ENCODE measurements around the gene MYH16. TPM values are rescaled to one million over a fixed set of nuclear protein-coding genes. Genes with fewer than 3 reads are reported as not detected.
"Not testable (repeated sequence)": the region's sequence is repeated elsewhere in the genome, so short reads cannot be mapped to it uniquely, and the experiment has no call there.

The MYH16 gene
- total RNA-seq, 1 experiment from 2014 or later: 0.51 TPM

DNA sequence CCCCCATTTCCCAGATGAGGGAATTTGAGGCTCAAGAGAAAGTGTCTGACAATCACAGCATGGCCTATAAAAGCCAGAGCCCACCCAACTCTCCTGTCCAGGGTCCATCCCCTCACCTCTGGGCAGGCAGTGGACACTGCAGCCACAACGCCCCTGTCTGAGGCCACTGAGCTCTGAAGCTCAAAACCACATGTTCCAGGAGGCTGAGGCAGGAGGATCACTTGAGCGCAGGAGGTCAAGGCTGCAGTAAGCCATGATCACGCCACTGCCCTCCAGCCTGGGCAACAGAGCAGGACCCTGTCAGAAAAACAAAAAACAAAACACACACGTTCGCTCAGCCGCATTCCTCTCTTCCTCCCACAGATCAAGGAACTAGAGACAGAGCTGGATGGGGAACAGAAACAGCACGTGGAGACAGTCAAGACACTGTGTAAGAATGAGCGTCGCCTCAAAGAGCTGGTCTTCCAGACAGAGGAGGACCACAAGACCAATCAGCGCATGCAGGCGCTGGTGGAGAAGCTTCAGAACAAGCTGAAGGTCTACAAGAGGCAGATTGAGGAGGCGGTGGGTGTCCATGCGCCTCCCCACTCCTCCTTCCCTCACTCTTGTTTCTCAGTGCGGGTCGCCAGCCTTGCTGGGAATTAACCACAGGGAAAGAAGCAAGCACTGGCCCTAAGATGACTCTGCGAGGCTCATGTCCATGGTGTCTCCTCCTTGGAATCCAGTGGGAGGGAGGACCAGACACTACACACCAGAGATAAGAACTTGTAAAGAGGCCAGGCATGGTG lies 33.0 kb downstream of the MYH16 start:
- no peak for DNase-seq (ENCODE audit: low read depth)

DNA sequence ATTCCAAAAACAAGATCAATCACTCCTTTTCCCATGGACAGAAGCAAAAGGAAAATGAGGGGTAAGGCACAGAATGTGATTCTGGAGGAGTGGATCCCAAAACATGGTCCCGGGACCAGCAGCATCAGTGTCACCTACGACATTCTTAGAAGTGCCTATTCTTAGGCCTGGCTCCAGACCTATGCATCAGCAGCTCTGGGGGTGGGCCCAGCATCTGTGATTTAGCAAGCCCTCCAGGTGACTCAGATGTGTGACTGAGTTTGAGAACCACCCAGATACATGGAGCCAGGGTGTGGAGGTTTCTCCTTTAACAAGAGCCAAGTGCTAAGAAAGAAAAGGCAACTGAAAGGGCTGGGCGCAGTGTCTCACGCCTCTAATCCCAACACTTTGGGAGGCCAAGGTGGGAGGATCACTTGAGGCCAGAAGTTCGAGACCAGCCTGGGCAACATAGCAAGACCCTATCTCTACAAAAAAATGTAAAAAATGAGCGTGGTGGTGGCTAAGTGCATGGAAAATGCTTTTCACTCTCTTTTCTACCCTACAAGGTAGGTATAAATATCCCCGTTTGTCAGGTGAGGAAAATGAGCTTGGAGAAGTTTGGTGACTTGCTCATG lies 35.9 kb downstream of the MYH16 start:
- peak; percentile 57 for DNase-seq (ENCODE audit: low read depth)

GRCh38 chr7:99309111-99309510 lies 36.5 kb downstream of the MYH16 start:
- no peak for DNase-seq (ENCODE audit: low read depth)

DNA sequence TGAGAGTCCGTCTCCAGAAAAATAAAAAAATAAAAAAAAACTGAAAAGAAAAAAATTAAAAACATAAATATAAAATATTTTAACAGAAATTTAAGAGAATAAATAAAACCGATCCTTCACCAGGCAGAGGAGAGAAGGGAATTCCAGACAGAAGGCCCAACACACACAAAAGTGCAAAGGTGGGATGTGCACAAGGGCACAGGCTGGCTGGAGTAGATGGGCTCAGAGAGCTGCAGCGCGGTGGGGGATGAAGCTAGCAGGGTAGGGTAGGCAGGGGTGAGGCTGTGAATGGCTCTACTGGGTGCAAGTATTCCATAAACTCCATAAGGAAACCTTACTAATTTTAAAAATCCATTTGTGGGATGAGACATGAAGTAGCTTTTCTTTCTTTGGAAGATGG lies 37.4 kb downstream of the MYH16 start:
- DNase-seq (ENCODE audit: low read depth): no peak

GRCh38 chr7:99311702-99312101 lies 39.1 kb downstream of the MYH16 start:
- DNase-seq (ENCODE audit: low read depth): no peak

DNA sequence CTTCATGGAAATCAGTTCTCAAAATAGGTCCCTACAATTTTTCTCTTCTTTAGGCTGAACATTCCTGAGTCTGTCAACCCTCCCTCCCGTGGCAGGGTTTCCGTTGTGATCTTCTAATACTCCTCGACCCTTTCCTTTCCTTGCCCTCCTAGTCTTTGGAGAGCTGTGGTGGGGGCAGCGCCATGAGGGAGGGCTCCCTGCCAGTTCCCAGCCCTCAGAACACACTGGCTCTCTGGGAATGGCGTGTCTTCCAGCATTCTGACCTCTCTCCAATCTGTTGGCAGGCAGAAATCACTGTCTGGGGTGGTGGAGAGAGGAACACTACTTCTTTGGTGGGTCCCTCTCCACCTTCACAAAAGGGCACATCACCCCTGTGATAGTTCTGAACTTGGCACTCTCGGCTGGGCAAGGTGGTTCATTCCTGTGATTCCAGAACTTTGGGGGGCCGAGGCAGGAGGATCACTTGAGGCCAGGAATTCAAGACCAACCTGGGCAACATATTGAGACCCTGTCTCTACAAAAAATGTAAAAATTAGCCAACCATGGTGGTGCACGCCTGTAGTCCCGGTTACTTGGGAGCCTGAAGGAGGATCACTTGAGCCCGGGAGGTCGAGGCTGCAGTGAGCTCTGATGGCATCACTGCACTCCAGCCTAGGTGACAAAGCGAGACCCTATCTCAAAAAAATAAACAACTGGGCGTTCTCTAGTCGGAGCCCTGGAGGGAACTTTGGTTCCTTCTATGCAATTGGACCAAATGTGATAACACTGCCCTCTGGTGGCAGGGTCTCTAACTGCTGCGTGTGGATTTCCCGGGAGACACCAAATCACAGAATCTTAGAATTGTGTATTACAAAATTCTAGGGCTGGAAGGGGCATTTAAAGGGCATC lies 39.9 kb downstream of the MYH16 start:
- peak; percentile 79 for DNase-seq (ENCODE audit: low read depth)

- DNase-seq (ENCODE audit: low read depth): no peak
Observed at GRCh38 chr7:99313204-99313573, 40.5 kb downstream of the MYH16 start.

GRCh38 chr7:99314504-99314903 lies 41.9 kb downstream of the MYH16 start:
- no peak for DNase-seq (ENCODE audit: low read depth)

DNA sequence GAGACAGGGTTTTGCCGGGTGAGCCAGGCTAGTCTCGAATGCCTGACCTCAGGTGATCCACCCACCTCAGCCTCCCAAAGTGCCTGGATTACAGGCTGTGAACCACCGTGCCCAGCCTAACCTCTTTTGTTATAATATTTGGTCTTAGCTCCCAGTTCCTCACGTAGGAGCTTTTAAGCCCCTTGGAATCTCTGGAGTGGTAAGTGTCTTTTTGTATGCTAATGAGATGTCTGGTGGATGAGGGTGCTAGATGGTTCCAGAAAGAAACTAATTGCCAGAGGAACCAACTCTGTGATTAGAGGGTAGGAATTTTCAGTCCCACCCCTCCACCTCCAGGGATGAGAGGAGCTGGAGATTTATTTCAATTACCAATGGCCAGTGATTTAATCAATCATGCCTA lies 47.7 kb downstream of the MYH16 start:
- DNase-seq (ENCODE audit: low read depth): no peak

DNA sequence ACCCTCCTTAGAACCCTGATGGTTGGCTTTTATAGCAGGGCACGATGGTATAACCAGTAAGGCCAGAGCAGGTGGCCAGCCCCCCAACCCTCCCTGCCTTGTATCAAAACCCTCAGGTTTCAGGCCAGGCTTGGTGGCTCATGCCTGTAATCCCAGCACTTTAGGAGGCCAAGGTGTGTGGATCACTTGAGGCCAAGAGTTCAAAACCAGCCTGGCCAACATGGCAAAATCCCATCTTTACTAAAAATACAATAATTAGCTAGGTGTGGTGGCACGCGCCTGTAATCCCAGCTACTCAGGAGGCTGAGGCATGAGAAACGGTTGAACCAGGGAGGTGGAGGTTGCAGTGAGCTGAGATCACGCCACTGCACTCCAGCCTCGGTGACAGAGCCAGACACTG lies 50.0 kb downstream of the MYH16 start:
- not testable (repeated sequence) for DNase-seq (ENCODE audit: low read depth)

GRCh38 chr7:99324559-99324958 lies 51.9 kb downstream of the MYH16 start:
- DNase-seq (ENCODE audit: low read depth): no peak

GRCh38 chr7:99325001-99325493 lies 52.4 kb downstream of the MYH16 start:
- DNase-seq (ENCODE audit: low read depth): no peak

GRCh38 chr7:99325592-99326407 lies 53.2 kb downstream of the MYH16 start, which contains the start of gene ARPC1A:
Gene ARPC1A, plus strand, starts transcription at chr7:99325898. Its CDS starts 7,456 bp downstream, at chr7:99333354.
- peak; percentile 99 for DNase-seq (ENCODE audit: low read depth)

DNA sequence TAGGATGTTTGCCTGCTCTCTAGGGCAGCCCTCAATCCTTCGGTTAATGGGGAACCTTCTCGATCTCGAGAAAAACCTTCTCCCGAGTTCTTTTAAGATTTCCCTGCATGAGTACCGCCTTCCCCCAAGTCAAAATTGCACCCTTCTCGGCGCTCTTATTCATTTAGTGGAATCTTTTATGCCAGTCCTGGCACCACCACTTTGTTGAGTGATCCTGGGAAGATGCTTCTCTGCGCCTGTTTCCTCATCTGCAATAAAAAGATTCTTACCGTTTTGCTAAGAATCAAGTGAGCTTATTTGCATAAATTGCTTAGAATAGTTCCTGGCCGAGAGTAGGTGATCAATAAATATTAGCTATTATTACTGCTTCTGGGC lies 53.8 kb downstream of the MYH16 start:
- no peak for DNase-seq (ENCODE audit: low read depth)

- peak; percentile 92 for DNase-seq (ENCODE audit: low read depth)
Observed at GRCh38 chr7:99330314-99330961, 57.8 kb downstream of the MYH16 start.

DNA sequence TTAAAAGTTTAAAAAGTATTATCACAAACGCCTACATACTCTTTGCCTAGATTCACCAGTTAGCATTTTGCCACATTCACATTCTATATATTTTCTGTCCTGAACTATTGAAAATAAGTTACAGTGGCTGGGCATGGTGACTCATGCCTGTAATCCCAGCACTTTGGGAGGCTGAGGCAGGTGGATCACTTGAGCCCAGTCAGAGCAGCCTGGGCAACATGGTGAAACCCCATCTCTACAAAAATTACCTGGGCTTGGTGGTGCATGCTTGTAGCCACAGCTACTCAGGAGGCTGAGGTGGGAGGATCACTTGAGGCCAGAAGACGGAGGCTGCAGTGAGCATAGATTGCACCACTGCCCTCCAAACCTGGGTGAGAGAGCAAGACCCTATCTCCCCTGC lies 58.4 kb downstream of the MYH16 start:
- DNase-seq (ENCODE audit: low read depth): peak; percentile 35

GRCh38 chr7:99339595-99339994 lies 67.0 kb downstream of the MYH16 start:
- no peak for DNase-seq (ENCODE audit: low read depth)

DNA sequence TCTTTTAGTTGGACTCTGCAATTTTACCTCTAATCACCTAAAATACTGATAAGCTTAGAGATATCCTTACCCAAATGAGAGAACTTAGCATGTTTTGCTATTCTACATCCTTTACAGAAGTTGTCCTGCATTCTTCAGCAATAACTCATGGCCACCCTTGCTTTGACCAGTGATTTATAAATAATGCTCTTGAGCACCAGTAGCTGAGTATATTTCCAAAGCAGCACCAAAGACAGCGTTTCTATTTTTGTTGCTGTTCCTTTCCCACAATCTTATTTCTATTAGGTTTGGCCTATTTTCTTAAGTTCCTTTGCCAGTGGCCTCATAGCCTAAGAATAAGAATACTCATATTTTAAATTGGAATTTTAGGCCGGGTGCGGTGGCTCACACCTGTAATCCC lies 68.0 kb downstream of the MYH16 start:
- no peak for DNase-seq (ENCODE audit: low read depth)

- DNase-seq (ENCODE audit: low read depth): no peak
Observed at GRCh38 chr7:99344061-99344647, 71.5 kb downstream of the MYH16 start.

DNA sequence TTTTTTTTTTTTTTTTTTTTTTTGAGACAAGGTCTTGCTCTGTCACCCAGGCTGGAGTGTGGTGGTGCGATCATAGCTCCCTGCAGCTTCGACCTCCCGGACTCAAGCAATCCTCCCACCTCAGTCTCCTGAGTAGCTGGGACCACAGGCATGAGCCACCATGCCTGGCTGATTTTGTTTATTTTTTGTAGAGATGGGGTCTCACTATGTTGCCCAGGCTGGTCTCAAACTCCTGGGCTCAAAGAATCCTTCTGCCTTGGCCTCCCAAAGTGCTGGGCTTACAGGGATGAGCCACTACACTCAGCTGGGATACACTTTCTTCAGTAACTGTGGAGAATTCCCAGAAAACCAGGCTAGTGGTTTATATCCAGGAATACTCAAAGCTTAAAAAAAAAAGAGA lies 78.0 kb downstream of the MYH16 start:
- not testable (repeated sequence) for DNase-seq (ENCODE audit: low read depth)

GRCh38 chr7:99352247-99352646 lies 79.6 kb downstream of the MYH16 start:
- DNase-seq (ENCODE audit: low read depth): no peak
